ENCODE results near the gene MTA1.
A peak's percentile ranks its signal among the peaks of the same experiment; 100 is the strongest.

MTA1 gene

GRCh38 chr14:105419195-105420091, at the start of gene MTA1:
Gene MTA1, plus strand, starts transcription at chr14:105419827. Its CDS starts 209 bp downstream, at chr14:105420036.
- DNase-seq = peak; percentile 64

DNA sequence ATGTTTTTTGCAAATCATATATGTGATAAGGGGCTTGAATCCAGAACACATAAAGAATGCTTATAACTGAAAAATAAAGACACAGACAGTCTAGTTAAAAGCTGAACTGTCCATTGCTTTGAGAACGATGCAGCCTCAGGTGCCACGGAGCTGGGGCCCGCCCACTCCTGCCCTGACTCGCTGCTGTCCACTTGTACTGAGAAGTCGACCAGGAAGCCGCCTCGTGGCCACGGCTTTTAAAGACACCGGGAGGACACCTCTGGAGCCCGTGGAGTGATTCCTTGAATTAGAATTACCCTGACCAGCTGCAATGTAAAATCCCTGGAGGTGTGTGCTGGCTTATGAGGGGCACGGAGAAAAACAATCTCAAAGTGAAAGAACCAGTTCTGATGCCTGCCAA, 45.2 kb upstream of the MTA1 start:
- DNase-seq = no peak

GRCh38 chr14:105375635-105376057, 44.0 kb upstream of the MTA1 start:
- peak; percentile 73 for DNase-seq

DNA sequence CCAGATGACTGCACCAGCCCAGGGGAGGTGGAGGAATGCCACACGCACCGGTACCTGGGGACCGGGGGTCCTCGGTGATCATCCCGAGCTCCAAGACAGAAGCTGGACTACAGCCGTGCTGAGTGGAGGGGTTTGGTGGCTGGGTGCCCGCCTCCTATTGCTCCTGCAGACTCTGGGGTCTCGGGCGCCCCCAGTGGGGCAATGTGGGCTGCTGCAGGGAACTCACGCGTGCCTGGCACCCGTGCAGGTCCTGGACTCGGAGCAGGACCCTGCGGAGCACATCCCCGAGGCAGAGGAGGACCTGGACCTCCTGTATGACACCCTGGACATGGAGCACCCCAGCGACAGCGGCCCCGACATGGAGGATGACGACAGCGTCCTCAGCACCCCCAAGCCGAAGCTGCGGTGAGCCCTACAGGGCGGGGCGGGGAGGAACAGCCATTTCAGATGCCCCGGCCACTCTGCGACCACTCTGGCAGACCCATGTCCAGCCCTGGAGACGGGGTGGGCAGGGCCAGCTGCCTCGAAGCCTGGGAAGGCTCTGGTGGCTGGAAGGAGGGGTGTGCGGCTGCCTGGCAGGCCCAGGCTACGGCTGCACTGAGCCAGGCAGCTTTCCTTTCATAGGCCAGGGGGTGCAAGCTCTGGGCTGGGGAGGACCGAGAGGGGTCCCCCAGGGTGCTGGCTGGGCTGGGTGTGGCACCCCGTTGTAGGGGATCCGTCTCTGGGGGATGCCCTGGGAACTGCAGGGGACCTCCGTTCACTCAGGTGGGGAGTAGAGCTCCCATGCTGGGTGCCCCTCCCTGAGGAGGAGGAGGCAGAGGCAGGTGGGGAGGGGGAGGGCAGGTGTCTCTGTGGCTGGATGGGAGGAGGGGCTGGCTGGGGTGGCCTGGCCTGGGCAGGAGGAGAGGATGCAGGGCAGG, 42.8 kb upstream of the MTA1 start:
- no peak for DNase-seq

DNA sequence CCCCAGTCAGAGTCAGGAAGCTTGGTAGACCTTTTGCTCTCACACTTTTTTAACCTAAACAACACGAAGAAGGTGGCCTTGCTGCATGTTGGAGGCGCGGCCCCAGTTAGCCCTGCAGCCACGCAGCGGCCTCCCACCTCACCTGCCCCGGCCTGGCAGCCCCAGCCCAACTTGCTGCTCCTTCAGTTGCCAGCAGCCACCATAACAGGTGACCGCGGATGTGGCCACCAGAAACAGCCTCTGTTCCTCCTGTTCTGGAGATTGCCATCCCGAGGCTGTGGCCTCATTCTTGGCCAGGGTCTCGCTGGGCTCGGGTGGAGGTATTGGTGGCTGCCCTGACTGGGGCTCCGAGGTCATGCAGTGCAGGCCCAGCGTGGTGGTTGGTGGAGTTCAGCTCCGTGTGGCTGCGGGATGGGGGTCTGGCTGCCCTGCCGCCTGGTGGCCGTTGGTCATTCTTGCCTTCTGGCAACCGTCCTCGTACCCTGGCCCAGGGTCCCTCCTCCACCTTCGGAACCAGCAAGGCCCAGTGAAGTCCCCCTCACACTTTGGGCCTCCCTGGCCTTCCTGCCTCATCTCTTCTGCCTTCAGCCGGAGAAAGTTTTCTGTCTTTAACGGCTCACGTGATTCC, 42.0 kb upstream of the MTA1 start:
- no peak for DNase-seq

GRCh38 chr14:105378199-105378598, 41.4 kb upstream of the MTA1 start:
- DNase-seq = no peak

DNA sequence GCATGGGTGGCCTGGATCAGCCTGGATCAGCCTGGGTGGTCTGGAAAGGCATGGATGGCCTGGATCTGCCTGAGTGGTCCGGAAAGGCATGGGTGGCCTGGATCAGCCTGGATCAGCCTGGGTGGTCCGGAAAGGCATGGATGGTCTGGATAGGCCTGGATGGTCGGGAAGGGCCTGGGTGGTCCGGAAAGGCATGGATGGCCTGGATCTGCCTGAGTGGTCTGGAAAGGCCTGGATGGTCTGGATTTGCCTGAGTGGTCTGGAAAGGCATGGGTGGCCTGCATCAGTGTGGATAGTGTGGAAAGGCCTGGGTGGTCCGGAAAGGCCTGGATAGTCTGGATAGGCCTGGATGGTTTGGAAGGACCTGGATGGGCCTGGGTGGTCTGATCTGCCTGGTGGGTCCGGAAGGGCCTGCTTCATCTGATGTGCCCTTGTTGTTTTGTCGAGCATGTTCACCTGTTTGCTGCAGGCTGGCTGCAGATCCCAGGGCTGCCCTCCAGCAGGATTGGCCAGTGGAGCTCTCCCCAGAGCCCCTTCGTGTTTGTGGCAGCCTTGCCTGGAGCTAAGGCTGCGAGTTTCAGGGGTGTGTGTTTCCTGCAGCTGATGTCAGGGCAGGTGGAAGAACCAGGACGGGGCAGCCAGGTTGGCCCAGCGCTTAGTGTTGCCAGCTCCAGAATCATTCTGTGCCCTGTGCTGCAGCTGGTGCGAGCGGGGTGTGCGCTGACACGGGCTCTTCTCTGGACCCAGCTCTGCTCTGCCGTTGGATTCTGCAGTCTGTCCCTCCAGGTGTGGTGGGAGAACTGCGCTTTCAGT, 40.5 kb upstream of the MTA1 start:
- DNase-seq = no peak

DNA sequence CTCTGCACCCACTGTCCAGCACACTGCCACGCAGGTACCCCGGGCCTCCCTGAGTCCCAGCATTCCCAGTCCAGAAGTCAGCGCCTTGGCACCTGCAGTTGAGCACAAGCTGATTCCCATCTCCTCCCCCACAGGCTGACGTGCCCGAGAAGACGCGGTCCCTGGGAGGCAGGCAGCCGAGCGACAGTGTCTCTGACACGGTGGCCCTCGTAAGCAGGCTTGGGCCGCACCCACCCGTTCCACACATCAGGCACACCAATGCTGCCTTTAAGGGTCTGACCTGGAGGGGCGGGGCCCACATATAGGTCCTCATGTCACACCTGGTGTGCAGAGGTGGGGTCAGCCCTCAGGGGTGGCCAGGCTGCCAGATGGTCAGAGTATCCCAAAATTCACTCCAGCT, 39.7 kb upstream of the MTA1 start:
- DNase-seq = no peak

- DNase-seq = no peak
Measured at GRCh38 chr14:105380756-105381155, 38.9 kb upstream of the MTA1 start.

- no peak for DNase-seq
Measured at GRCh38 chr14:105381446-105382342, 37.9 kb upstream of the MTA1 start.

- DNase-seq = no peak
Measured at GRCh38 chr14:105382343-105383082, 37.1 kb upstream of the MTA1 start.

DNA sequence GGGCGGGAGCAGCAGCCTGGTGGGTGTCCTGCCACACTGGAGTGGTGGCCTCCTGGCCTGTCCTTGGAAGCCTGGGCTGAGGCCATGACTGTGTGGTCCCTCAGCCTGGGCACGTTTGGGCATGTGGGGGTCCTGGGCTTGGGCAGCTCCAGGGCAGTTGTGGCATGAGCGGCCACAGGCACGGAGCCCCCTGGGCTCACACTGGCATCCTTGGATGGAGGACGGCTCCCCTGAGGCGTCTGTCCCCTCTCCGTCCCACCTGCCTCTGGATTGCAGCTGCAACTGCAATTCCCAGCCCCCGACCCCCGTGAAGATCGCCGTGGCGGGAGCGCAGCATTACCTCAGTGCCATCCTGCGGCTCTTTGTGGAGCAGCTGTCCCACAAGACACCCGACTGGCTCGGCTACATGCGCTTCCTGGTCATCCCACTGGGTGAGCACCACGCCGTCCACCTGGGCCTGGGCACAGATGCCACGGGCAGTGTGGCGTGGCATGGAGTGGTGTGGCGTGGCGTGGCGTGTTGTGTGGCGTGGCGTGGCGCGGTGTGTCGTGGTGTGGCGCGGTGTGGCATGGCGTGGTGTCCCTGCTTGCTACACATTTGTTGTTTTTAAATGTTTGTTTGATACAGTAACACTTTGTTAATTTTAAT, 36.4 kb upstream of the MTA1 start:
- no peak for DNase-seq

- DNase-seq = no peak
Measured at GRCh38 chr14:105384041-105384557, 35.5 kb upstream of the MTA1 start.

- DNase-seq = no peak
Measured at GRCh38 chr14:105384605-105385321, 34.9 kb upstream of the MTA1 start.

DNA sequence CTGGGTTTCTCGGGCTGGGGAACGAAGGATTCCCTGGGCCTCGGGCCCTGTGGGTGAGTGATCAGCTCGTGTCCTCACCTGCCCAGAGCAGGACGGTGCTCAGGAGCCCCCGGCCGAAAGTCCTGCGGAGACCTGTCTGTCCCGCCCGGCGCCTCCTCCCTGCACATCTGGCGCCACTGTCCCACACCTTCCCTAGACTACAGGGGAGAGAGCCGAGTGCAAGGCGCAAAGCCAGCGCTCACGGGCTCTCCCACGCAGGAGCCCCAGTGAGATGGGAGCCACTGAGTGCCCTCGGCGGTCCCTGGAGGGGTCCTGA, 34.3 kb upstream of the MTA1 start:
- no peak for DNase-seq

- DNase-seq = no peak
Measured at GRCh38 chr14:105385698-105386365, 33.8 kb upstream of the MTA1 start.

DNA sequence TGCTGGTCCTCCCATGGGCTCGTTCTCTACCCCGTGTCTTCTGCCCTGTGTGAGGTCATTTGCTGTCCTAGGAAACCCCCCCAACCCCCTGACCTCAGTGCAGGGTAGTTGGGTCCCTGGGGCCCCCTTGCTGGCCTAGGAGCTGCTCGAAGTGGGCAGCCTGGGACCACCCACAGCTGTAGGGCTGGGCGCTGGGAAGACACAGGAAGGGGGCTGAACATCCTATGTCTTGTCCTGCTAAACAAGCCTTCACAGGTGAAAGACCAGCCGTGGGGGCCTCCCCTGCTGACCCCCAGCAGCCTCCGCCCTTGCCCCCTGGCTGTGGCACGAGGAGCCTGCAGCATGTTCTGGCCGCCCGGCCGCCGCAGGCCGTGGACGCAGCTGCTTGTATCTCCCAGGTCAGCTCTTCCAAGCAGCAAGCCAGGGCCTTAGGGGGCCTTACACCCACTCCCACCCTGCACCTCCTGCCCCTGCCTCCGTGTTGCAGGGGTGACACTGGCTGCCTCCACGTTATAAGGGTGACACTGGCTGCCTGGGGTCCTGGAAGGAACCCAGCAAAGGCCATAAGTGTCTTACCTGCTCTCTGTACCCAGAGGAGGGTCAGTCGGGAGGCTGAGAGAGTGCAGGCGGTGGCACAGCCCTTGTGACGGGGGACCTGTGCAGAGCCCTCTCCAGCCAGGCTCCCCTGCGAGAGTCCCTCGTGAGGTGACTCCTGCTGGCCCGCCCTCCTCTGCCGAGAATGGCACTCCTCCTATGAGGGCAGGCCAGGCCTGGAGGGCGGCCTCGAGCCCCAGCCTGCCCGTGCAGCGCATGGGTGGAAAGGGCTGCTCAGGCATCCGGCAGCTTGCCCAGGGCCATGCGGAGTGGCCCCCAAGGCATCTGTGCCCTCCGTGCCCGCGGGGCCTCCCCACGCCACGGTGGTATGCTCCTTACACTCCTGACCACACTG, 32.8 kb upstream of the MTA1 start:
- no peak for DNase-seq
